Stimulated activated CD4-positive, alpha-beta T cell treated with anti-CD3 and anti-CD28 coated beads, TNF-alpha, amount 100 ng/mL, for 48 hours (primary cell): ENCODE results near the gene CHRD.

Experiments
- DNase-seq, 3 donors: peaks; one replicate each; pipeline ENCODE4 v3.0.0-alpha.2; 2020; ENCODE audit warnings: low read depth in 3 of 3

The CHRD gene

GRCh38 chr3:184381261-184382224 is 1.7 kb downstream of the CHRD start:
- no peak for DNase-seq

DNA sequence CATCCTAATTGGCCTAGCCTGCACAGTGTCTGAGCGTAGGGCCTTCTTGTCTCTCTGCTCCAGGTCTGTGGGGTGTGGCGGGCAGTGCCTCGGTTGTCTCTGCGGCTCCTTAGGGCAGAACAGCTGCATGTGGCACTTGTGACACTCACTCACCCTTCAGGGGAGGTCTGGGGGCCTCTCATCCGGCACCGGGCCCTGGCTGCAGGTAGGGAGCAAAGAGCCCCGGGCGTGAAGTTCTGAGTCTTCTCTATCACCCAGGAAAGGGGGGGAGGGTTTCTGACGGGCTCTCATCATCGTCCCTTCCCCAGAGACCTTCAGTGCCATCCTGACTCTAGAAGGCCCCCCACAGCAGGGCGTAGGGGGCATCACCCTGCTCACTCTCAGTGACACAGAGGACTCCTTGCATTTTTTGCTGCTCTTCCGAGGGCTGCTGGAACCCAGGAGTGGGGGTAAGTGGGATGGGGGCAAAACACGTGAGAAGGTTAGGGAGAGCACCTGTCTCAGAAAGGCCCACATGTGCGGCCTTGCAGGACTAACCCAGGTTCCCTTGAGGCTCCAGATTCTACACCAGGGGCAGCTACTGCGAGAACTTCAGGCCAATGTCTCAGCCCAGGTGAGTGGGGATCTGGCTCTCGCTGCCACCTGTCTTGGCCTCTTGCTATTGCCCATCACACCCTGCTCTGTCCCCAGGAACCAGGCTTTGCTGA is 2.6 kb downstream of the CHRD start:
- DNase-seq = no peak

- DNase-seq = no peak
These were observed 3.3 kb downstream of the CHRD start for GRCh38 chr3:184383033-184383740.

DNA sequence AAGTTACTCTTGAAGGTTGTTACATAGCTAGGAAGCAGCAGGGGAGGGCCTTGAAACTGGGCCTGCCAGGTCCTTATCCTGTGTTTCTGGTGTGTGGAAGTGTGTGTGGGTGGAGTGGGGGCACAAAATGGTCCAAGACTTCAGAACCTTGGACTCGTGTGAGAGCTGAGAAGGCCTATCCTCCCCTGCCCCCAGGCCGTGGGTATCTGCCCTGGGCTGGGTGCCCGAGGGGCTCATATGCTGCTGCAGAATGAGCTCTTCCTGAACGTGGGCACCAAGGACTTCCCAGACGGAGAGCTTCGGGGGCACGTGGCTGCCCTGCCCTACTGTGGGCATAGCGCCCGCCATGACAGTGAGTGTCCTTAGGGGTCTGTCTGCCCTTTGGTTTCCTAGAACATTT is 4.5 kb downstream of the CHRD start:
- DNase-seq = no peak

DNA sequence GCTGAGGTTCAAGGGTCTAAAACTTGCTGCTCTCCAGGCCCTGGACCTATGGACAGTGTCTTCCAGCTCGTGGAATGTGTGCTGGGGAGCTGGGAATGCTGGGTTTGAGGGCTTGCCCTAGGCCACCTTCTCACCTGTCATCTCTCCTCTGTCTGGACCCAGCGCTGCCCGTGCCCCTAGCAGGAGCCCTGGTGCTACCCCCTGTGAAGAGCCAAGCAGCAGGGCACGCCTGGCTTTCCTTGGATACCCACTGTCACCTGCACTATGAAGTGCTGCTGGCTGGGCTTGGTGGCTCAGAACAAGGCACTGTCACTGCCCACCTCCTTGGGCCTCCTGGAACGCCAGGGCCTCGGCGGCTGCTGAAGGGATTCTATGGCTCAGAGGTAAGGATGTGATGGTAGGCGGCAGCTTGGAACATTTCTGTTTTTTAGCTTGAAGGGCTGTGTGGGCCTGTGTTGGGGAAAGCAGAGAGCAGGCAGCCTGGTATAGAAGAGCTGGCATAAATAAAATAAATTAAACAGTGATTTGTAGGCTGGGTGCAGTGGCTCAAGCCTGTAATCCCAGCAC is 5.1 kb downstream of the CHRD start:
- DNase-seq = no peak

GRCh38 chr3:184386047-184386806 is 6.4 kb downstream of the CHRD start:
- DNase-seq = no peak

- DNase-seq = no peak
These were observed 7.4 kb downstream of the CHRD start for GRCh38 chr3:184387174-184387714.

DNA sequence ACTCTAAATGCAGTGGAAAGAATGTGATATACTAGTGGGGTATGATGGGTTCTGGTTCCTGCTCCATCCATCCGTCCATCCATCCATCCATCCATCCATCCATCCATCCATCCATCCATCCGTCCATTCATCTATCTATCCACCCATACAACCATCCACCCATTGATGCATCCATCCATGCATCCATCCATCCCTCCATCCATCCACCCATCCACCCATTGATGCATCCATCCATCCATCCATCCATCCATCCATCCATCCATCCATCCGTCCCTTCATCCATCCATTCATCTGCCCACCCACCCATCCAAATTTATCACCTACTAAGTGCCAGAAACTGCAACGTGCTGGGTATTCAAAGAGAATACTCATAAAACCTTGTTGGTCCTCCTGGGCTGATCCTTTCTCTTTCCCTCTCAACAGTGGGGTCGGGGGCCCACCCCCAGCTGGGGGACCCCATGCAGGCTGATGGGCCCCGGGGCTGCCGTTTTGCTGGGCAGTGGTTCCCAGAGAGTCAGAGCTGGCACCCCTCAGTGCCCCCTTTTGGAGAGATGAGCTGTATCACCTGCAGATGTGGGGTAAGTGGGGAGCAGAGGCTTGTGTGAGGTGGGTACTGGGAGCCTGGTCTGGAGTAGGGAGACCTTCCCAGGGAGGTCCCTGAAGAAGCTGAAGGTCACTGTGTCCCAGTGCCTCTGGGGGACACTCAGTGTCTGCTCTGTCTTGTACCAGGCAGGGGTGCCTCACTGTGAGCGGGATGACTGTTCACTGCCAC is 8.5 kb downstream of the CHRD start:
- no peak for DNase-seq

DNA sequence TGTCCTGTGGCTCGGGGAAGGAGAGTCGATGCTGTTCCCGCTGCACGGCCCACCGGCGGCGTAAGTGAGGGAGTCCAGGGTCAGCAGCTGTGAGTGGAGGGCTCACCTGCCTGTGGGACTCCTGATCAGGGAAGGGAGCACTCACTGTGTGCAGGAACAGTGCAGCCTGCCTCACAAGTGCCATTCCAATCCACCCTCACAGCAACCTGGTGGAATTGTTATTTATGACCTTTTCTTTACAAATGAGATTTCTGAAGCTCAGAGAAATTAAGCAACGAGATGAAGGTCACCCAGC is 9.0 kb downstream of the CHRD start:
- no peak for DNase-seq

- no peak for DNase-seq
These were observed 9.5 kb downstream of the CHRD start for GRCh38 chr3:184389384-184389783.

- no peak for DNase-seq
These were observed 10.2 kb downstream of the CHRD start for GRCh38 chr3:184389935-184390528.

DNA sequence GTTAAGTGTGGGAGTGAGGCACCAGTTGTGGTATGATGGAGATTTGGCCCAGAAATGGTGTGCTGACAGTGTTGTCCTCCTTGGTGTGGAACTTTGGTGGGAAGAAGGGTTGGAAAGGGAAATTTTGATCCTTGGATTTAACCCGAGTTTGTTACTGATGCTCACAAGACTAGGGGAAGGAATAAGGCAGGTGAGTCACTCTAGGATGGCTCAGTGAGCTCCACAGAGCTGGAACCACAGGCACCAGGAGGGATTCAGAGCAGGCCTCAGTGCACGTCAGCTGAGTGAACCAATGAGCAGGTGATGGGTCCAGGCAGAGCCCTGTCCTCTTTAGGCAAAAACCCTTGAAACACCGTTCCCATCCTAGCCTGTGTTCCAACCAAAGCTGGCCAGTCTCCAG is 11.4 kb downstream of the CHRD start:
- DNase-seq = no peak

DNA sequence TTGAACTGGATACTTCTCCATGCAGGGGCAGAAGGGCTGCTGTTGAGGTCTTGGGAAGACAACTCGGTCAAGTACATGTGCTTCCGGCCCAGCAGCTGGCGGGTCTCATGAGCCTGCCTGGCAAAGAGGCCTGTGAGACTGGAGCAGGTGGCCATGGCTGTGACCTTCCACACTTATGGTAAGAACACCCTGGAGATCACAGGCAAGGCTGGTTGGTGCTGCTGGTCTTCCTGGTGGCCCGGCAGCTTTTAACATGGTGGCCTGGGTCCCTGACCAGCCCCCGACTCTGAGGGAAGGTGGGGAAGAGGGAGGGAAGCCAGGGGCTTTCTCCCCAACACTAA is 15.4 kb downstream of the CHRD start:
- no peak for DNase-seq

DNA sequence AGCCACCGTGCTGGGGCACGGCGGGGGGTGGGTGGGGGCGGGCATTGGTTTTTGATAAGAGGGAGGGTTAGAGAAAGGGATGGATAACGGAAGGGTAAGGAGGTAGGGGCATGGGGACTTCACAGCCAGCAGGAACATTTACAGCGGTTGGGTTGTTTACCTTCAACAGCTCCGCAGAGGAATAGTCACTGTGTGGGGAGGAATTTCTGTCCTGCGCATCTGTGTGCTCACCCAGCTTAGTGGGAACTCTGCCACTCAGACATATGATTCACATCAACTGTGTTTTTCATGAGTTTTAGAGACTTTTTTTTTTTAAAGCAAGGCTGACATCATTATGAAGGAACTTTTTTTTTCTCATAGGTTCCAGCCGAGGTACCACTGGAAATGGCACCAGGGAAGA is 19.6 kb downstream of the CHRD start:
- no peak for DNase-seq

GRCh38 chr3:184405075-184406030 is 25.5 kb downstream of the CHRD start:
- DNase-seq = no peak

GRCh38 chr3:184409331-184409926 is 29.6 kb downstream of the CHRD start:
- no peak for DNase-seq

DNA sequence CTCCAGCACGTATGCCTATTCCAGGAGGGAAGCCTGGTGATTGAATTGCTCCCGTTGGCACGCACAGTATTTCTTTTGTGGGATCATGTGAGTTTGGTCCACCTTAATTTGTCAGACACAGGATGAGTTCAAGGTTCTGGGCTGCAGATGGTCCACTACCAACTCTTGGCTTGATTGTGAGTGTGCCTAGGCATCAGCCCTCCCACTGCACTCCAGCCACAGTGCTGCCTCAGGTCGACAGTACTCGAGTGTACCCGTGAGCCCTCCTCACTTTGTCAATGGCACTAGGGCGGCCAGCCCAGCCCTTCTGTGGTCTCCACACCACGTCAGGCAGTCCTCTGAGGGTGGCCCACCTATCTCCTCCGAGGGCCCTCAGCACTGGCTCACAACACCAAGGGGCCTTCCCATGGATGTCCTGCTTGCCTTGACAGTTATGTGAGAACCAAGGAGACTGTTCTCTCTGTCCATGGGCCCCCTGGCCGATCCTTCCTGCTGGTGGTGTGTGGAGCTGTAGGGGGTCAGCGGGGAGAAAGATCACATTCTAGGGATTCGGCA is 30.2 kb downstream of the CHRD start:
- DNase-seq = no peak
